GM19043 (cell line): Measurements from ENCODE around the gene PRSS12.
A peak's percentile ranks its signal among the peaks of the same experiment; 100 is the strongest.
"Not testable (repeated sequence)": the region's sequence is repeated elsewhere in the genome, so short reads cannot be mapped to it uniquely, and the experiment has no call there.

Experiments used
- ATAC-seq: cut with Tn5 transposase; IDR thresholded peaks from one replicate; pipeline ENCODE4 v1.9.1; 2021; ENCODE audit warnings: low read depth; ENCODE audit not compliant: unreplicated experiment

PRSS12 gene

DNA sequence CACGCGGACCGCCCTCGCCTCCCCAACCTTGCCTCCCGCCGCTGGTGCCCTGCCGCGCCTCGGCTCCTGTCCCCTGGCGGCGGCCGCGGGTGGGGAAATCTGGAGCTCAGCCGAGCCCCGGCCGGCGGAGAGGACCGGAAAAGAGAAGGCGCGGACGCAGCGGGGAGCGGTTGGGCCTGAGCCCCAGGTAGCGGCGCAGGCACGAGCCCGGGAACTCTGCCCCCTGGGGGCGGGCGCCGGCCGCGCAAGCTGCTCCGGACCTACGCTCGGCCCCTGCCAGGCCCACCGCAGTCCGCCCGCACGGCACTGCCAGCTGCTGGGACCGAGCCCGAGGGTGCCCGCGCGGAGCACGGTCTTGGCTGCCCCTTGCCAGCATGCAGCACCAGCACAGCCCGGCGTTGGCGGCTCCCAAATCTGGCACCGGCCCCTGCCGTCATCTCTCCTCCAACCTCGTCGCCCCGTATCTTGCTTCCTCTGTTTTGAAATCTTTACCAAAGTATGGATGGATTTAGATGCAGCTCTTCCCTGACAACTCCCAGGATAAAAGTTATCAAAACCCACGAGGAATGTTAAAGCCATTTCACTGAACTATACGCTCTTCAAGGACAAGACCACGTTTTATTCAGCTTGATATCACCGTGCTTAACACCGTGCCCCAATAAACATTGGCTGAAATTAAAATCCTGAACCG is at the start of gene PRSS12:
PRSS12 (minus strand) TSS at position 161 of the 691 bp plus-strand sequence. CDS start 283 bp downstream, outside the sequence.
- peak; percentile 98 for ATAC-seq

- no peak for ATAC-seq
Observed at GRCh38 chr4:118400356-118400755, 47.6 kb upstream of the PRSS12 start.

GRCh38 chr4:118399883-118400282 is 47.1 kb upstream of the PRSS12 start:
- ATAC-seq, result not testable (repeated sequence)

- peak; percentile 77 for ATAC-seq
Observed at GRCh38 chr4:118398226-118399090, 45.7 kb upstream of the PRSS12 start.

- no peak for ATAC-seq
Observed at GRCh38 chr4:118397623-118397979, 44.8 kb upstream of the PRSS12 start.

- no peak for ATAC-seq
Observed at GRCh38 chr4:118396881-118397622, 44.2 kb upstream of the PRSS12 start.

DNA sequence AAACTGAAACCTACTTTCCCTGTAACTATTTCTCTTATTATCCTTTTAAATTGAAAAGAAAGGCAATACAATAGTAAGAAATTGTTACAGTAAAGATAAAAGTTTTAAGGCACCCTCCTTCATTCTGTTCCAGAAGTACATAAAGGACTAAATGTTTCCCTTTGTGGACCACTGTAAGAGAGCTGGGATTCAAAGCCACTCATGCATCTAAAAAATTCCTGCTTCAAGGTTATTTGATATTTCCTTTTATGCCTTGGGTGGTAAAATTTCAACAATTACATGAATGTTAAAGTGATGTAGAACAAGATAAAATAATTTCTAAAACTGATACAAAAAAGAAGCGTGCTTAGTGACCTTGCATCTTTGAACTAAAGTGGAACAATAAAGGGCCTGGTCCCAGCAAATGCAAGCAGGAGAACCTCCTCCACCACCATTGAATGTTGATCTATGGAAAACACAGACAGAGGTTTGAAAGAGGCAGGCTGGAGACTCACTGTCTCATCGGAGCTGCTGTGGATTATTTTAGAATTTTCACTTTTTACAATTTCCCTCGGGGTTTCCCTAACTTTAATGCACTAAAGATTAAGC is 42.3 kb upstream of the PRSS12 start:
- no peak for ATAC-seq

DNA sequence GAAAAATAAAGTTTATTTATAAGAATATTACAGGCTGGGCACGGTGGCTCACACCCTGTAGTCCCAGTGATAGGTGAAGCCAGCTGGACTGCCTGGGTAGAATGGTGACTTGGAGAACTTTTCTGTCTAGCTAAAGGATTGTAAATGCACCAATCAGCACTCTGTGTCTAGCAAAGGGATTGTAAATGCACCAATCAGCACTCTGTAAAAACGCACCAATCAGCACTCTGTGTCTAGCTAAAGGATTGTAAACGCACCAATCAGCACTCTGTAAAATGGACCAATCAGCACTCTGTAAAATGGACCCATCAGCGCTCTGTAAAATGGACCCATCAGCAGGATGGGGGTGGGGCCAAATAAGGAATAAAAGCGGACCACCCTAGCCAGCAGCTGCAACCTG is 39.7 kb upstream of the PRSS12 start:
- ATAC-seq, result not testable (repeated sequence)

DNA sequence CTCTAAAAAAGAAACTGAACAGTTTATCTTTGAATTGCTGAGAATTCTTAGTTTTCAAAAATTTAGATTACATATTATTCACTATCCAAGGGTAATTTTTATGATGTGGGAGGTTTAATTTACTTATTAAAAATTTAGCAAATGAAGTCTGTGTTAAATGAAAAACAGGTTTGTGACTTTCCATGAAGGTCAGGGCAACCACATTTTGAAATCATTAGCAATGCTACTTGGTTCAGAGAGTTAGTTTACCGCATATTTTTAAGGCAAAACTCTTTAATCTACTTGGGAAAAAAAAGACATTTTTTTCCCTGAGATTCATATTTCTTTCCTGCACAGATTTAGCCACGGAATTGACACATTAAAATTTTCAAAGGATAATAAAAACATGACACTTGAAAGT is 37.3 kb upstream of the PRSS12 start:
- ATAC-seq, result no peak

GRCh38 chr4:118389721-118390120 is 36.9 kb upstream of the PRSS12 start:
- ATAC-seq, result no peak

DNA sequence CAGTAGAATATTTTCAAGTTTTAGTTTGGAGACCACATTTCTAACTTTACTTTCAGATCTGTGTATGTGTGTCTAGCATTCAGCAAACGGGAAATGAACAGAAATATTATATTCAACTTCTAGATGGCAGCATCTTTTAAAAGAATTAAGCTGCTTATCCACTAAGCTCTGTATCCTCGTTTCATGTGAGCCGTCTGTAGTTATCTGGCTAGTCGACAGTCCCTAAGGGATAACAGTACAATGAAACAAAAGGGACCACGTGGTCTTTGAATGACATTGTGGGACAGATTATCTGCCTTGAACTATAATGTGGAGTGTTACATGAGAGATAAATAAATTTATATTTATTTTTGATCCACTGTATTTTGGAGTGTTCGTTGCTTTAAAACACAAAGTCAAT is 35.8 kb upstream of the PRSS12 start:
- no peak for ATAC-seq

GRCh38 chr4:118381902-118382301 is 29.1 kb upstream of the PRSS12 start:
- no peak for ATAC-seq

GRCh38 chr4:118373614-118374255 is 20.9 kb upstream of the PRSS12 start:
- ATAC-seq, result no peak

DNA sequence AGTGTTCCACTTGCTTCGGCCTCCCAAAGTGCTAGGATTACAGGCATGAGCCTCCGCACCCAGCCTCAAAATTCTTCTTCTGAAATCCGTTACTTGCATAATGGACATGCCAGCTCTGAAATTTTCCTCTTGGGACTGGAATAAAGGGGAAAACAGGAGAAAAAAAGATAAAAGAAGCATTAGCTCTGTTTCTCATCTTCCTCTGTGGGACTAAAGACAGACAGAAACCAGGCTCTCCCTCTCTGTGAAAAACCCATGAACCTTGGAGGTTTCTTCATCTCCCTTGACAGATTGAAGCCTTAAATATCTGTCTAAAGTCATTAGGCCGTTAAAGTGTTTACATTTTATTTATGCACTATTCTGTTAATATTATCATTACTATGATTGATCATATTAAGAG is 19.4 kb upstream of the PRSS12 start:
- no peak for ATAC-seq

DNA sequence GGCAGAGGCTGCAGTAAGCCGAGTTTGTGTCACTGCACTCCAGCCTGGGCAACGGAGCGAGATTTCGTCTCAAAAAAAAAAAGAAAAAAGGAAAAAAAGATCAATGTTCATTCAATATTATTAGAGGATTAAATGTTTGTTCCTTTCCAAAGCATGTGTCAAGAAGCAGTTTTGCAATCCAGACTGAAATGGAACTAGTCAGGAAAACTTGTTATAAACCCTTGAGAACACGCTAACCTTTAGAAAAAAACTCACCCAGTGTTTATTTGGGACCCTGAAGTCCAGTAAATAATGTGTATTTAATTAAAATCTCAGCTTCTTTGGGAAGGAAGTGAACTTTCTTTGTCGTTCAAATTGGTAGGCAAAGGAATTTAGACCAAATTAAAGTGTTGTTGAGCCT is 16.4 kb upstream of the PRSS12 start:
- ATAC-seq, result no peak

DNA sequence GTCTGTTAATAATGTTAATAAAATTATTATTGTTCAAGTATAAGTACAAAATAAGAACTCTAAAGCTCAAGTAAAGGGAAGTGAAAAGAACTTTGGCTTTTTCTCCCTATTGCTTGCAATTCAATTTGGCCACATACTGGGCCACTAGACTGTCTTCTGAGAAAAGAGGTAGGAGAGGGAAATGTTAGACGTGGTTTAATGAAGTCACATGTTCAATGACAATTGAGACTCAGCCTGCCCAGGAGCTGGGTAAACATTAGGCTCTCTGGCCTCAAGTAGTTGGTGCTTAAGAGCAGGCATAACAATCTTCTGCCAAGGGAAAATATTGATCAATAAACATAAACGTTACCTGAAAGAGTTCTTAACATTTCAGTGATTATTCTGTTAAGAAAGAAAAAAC is 15.1 kb upstream of the PRSS12 start:
- ATAC-seq, result no peak

GRCh38 chr4:118367361-118367760 is 14.6 kb upstream of the PRSS12 start:
- no peak for ATAC-seq

- ATAC-seq, result no peak
Observed at GRCh38 chr4:118363166-118363565, 10.4 kb upstream of the PRSS12 start.

GRCh38 chr4:118361192-118361591 is 8.4 kb upstream of the PRSS12 start:
- ATAC-seq, result no peak

GRCh38 chr4:118360106-118360505 is 7.3 kb upstream of the PRSS12 start:
- no peak for ATAC-seq
